HUDEP-2 (cell line): Measurements from ENCODE around the gene SCT.
"Not testable (repeated sequence)": the region's sequence is repeated elsewhere in the genome, so short reads cannot be mapped to it uniquely, and the experiment has no call there.

ENCODE experiments used
- DNase-seq, 76 experiments: peaks; one replicate each; lab custom pipeline; 2025; ENCODE audit not compliant: unreplicated experiment in 76 of 76; lab: John Stamatoyannopoulos, UW

Gene SCT, protein sequence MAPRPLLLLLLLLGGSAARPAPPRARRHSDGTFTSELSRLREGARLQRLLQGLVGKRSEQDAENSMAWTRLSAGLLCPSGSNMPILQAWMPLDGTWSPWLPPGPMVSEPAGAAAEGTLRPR

DNA sequence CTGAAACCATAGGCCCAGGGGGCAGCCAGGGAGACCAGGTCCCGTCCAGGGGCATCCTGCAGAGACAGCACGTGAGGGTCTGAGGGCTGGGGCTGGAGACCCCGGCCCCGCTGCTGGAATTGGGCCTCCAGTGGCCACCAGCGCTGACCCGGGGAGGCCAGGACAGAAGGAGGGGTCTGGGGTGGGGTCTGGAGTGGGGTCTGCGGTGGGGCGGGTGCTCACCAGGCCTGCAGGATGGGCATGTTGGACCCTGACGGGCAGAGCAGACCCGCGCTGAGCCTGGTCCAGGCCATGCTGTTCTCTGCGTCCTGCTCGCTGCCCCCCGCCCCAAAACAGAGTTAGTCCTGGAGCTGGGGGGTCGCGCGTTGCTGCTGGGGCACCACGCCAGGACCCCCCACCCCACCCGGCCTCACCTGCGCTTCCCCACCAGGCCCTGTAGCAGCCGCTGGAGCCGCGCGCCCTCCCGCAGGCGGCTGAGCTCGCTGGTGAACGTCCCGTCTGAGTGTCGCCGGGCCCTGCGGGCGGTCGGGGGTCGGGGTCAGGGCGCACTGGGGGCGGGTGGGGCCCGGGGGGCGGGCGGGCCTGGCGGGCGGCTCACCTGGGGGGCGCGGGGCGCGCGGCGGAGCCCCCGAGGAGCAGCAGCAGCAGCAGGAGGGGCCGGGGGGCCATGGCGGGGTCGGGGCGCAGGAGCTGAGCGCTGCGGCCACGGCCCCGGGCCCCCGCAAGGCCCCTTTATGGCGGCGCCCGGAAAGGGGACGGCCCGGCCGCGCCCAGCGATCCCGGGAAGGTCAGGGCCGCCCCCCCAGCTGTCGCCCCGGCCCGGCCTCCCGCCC lies at the start of gene SCT:
TSS of gene SCT (minus strand) at position 707 of the 833 bp plus-strand sequence. CDS start at position 669, 38 bp downstream.
- no peak for DNase-seq

DNA sequence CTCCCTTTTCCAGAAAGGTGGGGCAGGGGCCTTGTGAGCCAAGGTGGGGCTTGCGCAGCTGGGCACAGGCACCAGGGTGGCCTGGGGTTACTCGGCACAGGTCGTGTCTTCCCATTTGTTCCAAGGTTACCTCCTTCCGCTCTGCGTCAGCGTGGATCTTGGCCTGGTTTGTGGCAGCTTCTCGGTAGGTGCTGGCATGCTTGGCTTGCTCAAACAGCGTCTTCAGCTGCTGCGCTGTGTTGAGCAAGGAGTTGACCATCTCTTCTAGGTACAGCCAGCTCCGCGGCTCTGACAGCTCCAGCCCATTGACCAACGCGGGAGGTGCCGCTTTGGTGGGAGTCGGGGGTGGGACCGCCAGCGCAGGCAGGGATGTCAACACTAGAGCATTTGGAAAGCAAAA lies 47.4 kb upstream of the SCT start:
- DNase-seq = no peak

DNA sequence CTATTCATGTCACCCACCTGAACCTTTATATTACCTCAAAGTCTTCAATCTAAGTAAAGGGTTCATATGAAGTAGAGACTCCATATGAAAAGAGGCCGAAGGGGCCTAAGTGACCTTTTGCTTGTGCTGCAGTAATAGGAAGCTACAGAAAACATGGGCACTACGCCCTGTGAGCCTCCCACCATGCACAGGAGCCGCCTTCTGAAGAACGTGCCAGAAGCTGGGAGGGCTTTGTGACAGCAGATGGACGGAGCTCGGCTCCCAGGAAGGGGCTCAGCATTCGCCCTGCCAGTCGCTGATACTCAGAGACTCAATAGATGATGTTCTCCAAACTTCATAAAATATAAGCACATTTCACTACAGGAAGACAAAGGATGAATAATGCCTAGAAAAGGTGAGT lies 46.9 kb upstream of the SCT start:
- DNase-seq = no peak

DNA sequence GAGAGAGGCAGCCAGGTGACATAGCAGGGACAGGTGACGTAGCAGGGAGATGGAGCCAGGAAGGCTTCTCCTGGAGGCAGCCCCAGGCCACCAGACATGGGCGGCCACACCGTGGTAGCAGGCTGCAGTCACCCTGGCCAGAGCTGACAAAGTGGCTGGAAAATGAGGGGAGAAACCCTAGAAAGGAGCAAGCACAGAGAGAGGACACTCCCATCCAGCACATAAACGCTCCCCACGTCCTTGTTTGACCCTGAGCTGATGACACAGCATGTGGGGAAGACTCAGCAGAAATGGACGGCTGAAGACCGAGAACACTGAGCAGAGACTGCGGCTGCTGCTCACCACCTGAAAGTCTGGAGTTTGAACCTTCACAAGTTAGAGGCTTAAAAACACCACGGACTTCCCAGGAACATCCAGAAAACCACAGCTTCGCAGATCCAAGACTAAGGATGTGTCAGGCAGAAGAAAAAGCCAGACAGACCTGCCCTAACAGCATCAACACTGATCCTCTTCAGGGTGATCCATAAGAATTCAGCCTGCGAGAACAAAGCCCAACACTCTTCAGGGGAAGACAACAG lies 38.8 kb upstream of the SCT start:
- DNase-seq = peak in 7 of 76 experiments; percentile 3 to 23 (median 8)

DNA sequence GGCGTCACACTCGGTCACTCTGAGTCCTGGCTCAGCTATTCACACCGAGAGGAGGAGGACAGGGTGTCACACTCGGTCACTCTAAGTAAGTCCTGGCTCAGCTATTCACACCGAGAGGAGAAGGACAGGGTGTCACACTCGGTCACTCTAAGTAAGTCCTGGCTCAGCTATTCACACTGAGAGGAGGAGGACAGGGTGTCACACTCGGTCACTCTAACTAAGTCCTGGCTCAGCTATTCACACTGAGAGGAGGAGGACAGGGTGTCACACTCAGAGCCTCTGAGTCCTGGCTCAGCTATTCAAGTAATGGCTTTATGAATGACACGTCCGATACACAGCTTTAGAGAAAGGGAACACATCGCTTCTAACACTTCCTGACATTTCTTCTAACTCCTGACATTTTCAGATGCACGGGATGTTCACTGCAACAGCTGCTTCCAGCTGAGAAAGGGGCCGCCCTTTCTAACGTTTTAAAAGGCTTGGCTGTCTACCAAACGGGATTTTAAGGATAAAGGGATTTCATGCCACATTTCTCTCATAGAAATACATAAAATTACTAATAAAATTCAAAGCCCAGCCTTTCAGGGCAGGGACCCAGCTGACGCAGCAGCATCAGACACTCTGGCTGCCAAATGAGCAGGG lies 38.2 kb upstream of the SCT start:
- DNase-seq = no peak

DNA sequence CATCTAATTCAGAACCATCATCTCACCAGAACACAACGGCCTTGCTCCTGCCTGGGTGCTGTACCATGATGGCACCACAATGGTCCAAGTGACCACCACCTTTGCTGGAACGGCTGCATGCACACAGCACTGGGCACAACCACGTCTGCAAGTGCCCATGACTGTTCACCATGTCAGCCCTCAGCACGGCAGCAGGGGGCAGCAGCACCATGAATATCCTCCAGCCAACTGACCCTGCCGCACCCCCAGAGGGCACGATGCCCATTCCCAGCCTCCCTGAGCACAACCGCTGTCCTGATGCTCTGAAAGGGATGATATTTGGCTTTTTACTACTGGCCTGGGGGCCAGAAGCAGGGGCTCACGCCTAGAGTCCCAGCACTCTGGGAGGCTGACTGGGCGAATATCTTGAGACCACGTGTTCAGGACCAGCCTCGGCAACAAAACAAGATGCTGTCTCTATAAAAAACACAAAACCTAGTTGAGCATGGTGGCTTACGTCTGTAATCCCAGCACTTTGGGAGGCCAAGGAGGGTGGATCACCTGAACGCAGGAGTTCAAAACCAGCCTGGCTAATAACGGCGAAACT lies 35.8 kb upstream of the SCT start:
- DNase-seq = peak in 54 of 76 experiments; percentile 3 to 66 (median 34)

DNA sequence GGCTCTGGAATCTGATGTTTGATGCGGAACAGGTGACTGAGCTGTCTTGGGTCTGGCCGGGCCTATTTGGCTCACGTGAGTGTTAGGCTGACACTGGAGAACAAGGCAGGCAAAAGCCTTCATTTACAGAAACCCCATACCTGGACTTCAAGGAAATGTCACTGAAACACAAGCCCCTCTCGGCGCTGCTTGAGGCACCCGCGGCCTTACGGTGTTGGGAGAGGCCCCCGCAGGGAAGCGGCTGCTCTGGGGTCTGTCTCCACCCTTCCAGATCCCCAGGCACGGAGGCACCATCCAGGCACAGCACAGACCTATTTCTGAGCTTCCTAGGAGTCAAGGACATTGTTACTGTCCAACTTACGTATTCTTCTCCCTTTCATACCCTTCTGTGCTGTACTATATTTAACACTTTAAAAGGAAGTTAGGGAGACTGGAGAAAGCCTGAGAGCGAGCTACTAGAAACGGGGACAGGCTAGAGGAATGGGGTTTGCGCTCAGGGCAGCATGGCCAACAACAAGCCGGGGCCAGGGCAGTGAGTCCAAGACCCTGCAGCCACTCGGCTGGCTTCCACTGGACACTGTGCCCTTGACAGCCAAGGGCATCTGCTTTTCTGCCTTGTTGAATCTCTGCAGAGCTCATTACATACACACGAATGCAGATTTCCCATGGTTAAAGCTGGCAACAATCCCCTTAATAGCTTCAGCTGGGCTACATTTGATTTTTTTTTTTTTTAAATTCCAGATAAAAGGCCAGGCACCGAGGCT lies 33.9 kb upstream of the SCT start:
- DNase-seq = no peak

DNA sequence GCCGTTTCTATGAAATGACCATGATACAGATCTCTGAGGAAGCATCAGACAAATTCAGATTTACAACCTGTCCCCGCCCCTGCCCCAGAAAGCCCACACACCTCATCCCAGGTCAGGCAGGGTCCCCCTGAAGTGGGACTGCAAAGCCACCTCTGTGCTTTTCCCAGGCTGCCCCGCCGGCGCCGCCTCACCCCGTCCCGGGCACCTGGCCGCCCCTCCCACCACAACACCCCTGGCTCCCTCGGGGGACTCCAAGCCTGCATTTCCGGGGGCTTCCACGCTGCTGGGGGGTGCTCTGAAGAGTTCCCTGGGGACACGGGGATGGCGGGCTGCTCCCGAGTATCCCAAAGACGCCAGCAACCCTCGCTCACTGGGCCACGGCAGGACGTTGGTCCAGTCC lies 33.3 kb upstream of the SCT start:
- DNase-seq = no peak

DNA sequence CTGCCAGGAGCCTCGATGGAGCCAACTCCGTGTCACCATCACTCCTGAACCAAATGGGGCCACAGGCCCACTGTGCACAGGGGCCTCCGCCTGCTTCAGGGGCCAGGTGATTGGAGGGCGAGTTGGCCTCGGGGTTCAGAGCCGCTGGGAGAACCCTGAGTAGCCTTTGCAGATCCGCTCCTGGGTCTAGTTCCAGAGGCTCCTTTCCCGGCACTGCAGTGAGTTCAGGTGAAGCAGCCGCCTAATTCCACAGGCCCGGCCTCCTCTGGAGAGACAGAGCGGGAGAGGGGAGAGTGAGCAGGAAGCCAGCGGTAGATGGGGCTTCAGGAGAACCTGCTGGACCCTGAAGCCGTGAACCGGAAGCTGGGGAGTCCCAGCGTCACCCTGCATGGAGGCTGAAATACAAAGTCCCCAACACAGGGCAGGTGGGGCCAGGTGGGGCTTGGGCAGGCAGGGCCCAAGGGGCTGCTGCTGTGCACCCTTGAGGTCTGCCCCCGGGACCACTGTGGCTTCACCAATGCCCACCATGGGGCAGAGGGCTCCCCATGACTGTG lies 32.6 kb upstream of the SCT start:
- DNase-seq = no peak

DNA sequence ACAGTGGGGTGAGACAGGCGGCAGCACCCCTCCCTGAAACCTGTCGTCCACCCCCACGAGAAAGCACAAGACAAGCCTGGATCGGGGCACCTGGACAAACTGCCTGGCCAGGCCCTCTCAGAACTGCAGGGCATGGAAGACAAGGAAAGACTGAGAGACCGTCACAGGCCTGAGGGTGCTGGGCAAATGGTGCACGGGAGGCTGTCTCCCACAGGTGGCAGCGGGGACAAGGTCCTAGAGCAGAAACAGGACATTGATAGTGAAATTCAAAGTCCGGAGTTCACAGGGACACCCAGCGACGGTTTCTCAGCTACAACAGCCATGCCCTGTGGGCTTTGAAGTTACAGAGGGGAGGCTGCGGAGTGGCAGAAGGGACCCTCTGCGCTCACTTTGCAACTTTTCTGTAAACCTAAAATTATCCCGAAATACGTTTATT lies 30.7 kb upstream of the SCT start:
- no peak for DNase-seq

DNA sequence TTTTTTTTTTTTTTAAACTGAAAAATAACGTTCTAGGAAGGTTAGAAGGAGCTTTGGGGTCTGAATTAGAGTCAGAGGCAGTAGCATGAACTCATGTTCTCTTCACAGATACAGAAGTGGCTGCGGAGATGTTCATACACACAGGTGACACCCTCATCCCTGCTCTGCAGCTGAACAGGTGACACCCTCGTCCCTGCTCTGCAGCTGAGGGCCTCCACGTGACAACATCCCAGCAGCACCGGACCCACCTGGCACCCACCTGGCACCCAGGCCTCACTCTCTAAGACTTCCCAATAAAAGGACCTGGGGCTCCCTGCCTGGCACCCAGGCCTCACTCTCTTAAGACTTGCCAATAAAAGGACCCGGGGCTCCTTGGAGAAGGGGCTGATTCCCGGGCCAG lies 29.9 kb upstream of the SCT start:
- no peak for DNase-seq

DNA sequence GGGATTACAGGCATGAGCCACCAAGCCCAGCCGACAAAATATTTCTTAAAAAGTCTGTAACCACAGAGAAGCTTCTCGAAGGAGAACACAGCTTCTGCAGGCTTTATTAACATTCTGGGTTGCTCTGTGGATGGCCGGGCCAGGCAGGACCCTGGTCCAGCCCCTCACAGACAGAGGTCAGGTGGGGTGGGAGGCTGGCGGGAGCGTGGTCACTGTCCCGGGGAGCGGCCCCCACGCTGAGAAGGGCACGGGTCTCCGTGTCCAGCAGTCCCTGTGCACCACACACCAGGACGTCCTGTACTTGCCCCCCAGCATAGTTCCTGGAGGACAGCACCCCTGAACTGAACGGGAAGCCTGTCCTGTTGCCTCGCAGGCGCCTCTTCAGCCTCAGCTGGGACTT lies 29.4 kb upstream of the SCT start:
- no peak for DNase-seq

DNA sequence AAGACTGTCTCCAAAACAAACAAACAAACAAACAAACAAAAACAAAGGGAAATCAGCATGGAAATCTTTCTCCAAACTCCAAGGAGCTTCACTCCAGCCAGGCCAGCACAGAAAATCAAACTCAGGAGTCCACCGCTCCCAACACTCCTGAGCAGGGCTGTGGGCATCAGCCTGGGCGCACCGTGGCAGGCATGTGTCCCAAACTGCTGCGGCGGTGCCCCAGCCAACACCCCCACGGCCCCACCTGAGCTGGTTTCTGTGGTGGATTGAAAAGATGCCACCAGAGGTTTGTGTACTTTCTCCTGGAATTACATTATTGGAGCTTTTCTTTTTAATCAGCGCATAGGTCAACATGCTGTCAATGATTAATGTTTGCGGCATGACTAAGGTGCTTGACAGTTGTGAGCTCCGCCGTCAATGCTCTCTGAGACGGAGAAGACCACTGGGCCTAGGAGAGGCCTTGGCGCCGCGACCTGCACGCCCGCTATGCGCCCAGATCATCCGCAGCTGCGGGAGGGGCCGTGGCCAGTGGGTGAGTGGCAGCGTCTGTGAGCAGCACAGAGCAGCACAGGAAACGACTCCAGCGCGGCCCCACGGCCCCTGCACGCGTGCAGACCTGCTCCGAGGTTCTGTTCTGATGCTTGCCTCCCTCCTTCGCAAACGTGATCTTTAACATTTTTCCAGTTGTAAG lies 28.2 kb upstream of the SCT start:
- DNase-seq = no peak

DNA sequence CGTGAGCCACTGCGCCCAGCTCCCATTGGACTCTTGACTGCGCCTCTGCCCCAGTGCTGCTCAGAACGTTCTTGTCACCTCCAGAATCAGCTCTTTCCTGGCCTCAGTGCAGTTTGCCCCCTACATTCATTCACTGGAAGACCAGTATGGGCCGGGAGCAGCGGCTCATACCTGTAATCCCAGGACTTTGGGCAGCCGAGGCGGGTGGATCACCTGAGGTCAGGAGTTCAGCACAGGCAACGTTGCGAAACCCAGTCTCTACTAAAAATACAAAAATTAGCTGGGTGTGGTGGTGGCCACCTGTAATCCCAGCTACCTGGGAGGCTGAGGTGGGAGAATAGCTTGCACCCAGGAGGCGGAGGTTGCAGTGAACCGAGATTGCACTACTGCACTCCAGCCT lies 27.5 kb upstream of the SCT start:
- DNase-seq = not testable (repeated sequence)

DNA sequence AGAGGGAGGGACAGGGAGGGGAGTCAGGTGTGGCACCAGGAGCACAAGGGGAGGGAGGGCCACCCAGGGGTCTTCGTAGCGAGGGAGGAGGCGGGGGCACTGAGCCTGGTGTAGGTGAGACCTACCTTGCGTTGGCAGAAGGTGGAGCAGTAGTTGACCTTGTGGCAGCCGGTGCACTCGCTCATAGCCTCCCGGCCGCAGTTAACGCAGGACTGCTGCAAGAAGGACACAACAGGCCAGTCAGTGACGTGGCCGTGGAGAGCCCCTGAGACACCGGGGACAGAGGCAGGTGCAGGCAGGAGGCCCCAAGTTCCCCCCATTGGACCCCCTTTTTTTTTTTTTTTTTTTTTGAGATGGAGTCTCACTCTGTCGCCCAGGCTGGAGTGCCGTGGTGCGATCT lies 26.9 kb upstream of the SCT start:
- DNase-seq = no peak

DNA sequence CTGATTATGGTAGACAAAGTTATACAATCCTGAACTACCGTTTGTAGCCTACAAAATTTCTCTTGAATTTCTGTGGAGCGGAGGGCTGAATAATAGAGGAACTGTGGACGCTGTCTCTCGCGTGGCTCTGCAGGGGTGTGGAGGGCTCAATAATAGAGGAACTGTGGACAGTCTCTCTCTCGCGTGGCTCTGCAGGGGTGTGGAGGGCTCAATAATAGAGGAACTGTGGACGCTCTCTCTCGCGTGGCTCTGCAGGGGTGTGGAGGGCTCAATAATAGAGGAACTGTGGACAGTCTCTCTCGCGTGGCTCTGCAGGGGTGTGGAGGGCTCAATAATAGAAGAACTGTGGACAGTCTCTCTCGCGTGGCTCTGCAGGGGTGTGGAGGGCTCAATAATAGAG lies 26.2 kb upstream of the SCT start:
- not testable (repeated sequence) for DNase-seq

DNA sequence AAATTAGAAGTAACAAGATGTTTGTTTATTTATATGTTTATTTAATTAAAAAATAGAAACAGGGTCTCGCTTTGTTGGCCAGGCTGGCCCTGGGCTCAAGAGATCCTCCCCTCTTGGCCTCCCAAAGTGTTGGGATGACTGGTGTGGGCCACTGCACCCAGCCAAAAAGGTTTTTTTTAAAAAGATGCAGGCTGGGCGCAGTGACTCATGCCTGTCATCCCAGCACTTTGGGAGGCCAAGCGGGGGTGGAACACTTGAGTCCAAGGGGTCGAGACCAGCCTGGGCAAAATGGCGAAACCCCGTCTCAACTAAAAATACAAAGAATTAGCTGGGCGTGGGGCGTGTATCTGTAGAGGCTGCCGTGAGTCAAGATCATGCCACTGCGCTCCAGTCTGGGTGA lies 23.5 kb upstream of the SCT start:
- DNase-seq = no peak

DNA sequence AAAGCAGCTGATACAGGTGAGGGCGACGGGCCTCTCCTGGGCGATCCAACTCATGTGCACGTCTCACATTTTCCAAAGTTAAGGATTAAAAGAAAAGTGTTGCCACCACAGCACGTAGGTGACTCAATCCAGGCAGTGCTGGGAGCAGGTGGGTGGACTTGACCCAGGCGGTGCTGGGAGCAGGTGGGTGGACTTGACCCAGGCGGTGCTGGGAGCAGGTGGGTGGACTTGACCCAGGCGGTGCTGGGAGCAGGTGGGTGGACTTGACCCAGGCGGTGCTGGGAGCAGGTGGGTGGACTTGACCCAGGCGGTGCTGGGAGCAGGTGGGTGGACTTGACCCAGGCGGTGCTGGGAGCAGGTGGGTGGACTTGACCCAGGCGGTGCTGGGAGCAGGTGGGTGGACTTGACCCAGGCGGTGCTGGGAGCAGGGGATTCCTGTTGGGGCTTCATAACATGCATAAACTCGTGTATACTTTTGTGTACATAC lies 20.7 kb upstream of the SCT start:
- not testable (repeated sequence) for DNase-seq

DNA sequence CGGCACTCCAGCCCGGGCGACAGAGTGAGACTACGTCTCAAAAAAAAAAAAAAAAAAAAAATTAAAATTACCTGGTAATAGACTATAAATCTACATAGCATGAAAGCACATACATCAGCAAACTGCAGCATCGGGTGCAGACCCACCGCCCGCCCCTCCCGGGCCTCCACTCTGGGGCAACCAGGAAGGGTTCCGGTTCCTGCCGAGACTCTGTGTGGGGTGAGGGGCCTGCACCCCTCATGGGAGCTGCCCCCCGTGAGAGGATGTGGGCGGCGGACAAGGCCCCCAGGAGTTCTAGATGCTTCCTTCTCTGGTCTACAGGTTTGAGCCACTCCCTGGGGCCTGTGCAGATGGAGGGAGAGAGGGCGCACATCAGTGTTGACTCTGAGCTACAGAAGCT lies 19.2 kb upstream of the SCT start:
- DNase-seq = no peak
